ENCODE measurements around the gene MYCBPAP. TPM values are rescaled to one million over a fixed set of nuclear protein-coding genes. Genes with fewer than 3 reads are reported as not detected.

MYCBPAP gene, protein sequence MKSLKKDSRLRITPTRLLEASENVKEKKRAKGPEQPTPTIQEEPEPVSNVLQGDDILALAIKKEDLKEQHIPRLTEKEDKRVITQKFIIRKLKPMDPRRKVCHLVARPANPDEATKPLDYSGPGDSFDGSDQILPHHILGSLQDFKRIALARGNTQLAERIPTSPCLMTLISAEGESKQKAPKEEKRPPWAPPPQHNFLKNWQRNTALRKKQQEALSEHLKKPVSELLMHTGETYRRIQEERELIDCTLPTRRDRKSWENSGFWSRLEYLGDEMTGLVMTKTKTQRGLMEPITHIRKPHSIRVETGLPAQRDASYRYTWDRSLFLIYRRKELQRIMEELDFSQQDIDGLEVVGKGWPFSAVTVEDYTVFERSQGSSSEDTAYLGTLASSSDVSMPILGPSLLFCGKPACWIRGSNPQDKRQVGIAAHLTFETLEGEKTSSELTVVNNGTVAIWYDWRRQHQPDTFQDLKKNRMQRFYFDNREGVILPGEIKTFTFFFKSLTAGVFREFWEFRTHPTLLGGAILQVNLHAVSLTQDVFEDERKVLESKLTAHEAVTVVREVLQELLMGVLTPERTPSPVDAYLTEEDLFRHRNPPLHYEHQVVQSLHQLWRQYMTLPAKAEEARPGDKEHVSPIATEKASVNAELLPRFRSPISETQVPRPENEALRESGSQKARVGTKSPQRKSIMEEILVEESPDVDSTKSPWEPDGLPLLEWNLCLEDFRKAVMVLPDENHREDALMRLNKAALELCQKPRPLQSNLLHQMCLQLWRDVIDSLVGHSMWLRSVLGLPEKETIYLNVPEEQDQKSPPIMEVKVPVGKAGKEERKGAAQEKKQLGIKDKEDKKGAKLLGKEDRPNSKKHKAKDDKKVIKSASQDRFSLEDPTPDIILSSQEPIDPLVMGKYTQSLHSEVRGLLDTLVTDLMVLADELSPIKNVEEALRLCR
- 0.67 and 2.3 TPM in 2 replicates for total RNA-seq

DNA sequence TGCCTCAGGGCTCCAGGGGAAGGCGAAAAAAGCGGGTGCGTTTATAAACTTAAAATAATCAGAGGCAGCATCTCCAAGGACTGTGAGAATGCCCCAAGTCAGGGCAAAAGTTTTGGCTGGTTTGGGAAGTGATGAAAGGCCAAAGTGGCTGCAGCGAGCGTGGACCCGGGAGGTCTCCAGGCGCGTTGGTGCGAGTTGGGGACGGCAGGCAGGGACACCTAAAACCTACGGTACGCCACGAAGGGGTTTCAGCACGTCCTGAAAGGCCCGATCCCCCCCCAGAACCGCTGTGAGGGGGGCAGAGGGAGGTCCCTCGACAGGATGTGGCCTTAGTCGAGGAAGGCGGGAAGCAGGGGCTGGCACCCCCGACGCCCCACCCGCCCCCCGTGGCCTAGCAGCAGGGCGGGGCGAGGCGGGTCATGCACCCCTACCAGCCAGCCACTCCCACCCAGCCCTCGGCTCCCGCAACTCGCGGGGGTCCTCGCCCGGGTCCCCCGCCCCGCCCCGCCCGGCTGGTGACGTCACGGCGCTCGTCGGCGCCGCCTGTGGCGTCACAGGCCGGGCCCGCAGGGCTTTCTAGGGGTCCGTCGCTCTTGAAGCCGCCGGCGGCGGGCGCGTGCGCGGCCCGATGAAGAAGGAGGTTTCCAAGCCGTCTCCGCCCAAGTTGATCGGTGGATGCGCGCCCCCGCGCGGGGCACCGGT lies at the start of gene MYCBPAP:
Gene MYCBPAP (plus strand): TSS at position 569 of the 702 bp plus-strand sequence. CDS start 236 bp downstream, outside the sequence.

DNA sequence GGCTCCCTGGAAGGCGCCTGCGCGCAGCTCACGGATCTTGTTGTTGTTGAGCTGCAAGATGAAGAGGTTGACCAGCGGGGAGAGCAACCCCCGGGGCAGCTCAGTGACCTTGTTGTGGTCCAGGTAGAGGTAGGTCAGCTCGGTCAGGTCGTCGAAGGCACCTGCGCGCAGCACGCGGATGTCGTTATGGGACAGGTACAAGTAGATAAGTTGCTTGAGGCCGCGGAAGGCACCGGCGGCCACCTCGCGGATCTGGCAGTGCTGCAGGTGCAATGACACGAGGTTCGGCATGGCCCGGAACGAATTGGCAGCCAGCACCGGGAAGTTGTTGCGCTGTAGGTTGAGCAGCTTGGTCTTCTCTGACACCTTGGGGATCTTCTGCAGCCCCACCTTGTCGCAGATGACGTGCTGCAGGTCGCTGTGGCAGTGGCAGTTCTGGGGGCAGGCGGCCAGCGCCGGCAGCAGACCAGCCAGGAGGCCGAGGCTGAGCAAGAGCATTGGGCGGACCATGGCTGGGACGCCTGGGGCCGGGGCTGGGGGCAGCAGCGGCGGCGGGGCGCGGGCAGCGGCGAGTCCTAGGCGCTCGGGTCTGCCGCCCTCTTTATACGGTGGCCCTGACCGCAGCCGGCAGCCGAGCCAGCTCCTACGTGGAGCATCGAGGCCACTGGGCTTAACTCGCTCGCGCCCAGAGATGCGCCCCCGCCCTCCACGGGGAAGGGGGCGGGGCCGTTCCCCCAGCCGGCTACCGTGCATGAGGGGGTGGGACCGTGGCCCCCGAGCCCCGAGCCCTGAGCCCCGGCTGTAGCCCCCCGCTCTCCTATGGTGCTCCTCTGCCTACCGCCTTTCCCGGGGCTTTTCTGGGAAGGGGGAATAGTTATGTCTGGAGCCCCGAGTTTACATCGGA lies 39.7 kb upstream of the MYCBPAP start, which contains the start of gene CHAD:
Gene CHAD (minus strand): TSS at position 577 of the 904 bp plus-strand sequence. CDS start 67 bp downstream, at position 510.

DNA sequence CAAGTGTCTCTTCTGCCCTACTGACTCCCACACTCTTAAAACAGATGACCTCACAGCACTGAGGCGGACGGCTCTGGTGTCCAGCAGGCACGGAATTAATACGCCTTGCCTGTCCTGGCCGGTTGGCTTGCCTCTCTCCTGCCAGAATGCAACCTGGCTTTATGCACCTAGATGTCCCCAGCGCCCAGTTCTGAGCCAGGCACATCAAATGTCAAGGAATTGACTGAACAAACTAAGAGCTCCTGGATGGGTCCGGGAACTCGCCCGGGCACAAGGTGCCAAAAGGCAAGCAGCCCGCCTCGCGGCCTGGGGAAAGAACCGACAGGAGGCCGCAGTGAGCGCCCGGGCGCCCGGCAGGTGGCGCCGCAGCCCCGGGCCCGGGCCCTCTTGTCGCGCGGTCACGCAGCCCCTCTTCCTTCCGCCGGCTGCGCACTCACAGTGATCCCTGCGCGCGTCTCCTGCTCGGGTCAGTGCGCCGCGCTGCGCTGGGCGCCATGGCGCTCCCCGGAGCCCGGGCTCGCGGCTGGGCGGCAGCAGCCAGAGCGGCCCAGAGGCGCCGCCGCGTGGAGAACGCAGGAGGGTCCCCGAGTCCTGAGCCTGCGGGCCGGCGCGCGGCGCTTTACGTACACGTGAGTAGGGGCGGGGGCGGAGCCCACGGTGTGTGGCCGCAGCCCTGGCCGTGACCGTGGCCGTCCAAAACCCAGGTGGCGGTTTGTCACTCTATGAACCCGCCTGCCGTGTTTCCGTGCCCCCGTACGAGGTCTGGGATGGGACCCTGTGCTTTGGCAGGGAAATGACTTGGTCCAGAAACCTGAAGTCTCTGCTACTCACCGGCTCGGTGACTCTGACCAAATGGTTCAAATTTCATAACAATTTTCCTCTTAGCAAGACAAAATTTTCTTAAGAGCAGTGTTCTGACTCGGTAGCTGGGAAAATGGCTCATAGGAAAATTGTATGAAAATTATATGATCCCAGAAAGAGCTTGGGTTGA lies 29.6 kb upstream of the MYCBPAP start, which contains the start of gene RSAD1:
Gene RSAD1 (plus strand): TSS at position 470 of the 991 bp plus-strand sequence. CDS start 25 bp downstream, at position 495.

DNA sequence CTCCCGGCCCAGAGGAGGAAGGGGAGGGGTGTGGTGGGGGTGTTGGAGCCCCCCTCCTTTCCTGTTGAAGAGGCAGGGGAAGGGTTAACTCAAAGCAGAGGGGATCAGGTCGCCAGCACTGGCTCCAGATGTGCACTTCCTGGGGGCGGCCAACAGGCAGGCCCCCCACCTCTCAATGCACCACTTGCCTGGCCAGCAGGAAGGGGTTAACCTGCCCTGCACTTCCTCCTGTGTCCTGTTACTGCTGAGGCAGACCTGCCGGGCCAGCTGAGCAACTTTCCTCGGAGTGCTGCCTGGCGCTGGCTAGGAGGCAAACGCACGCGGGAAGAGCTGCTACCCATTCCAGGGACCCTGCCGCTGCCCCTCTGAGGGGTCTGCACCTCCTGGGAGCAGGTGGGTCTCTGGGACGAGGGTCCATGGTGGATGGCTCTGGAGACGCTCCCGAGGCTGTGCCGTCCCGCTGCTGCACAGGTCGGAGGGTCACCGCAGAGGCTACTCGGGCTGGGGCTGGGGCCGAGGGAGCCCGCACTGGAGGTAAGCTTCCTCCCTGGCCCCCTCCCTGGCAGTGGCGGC lies 24.3 kb downstream of the MYCBPAP start, which contains the start of gene EPN3:
Gene EPN3 (plus strand): TSS at position 284 of the 573 bp plus-strand sequence. CDS start 3,822 bp downstream, outside the sequence.

DNA sequence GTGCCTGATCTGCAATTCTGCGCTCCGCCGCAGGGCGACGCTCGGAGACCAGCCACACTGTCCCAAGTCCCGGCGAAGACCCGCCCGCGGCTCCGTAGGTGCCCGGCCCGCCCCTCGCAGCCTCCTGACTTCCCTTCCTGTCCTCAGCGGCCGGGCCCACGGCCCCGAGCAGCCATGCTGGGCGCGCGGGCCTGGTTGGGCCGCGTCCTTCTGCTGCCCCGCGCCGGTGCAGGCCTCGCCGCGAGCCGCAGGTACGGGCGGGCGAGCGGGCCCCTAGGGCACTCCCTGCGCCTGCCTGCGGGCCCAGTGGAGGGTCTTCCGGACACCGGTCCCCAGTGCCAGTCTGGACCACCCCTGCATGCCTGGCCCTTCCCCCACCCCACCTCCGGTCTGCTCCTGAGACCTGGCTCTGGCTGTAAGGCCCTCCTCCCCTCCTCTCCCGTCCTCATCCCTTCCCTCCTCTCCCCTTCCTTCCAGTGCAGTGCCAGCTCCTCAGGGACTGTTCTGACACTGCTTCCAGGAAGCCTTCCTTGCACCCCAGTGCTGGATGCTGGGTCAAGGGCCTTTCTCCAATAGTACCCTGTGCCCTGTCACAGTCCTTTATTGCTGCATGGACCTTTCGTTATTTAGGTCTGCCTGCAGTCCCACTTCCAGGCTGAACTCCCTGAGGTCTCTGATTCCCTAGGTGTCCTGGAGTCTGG lies 38.9 kb downstream of the MYCBPAP start, which contains the start of gene SPATA20:
Gene SPATA20 (plus strand): TSS at position 140 of the 701 bp plus-strand sequence. CDS start 35 bp downstream, at position 175.

DNA sequence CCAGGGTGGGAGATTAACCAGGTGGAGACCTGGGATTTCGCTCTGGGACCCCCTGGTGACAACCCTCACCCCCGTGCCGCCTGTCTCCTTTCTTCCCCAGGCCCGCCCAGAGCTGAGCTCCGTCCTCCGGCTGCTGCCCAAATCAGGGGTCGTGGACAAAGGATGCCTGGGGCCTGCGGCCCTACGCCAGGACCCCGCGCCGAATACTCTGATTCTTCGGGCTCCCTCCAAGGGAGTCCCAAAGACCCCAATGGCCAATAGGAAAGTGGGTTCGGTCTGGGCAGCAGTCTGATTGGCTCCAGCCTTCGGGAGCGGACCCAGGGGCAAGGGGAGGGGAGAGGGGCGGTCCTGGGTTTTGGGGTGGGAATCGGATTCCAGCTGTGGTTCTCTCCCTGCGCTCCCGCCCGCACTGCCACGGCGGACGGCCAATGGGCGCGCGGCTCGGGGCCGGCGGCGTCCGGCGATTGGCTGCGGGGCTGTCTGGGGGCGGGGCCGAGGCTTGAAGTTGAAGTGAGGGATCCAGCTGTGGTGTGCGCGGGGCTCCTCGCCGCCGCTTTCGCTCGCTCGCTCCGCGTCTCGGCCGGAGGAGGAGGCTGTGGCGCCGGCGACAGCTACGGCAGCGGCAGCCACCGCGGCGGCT lies 52.1 kb downstream of the MYCBPAP start, which contains the start of gene CACNA1G:
Gene CACNA1G (plus strand): TSS at position 531 of the 640 bp plus-strand sequence. CDS start 745 bp downstream, outside the sequence.

Other genes starting within 250 kb of the MYCBPAP start
- gene TMEM92, start 234.0 kb upstream of the MYCBPAP start, total RNA-seq = 0.05 and 0.07 TPM in 2 replicates
- gene XYLT2, start 162.3 kb upstream of the MYCBPAP start, total RNA-seq = 33.5 and 38.4 TPM in 2 replicates
- gene MRPL27, start 135.3 kb upstream of the MYCBPAP start, total RNA-seq = 88.2 and 110 TPM in 2 replicates
- gene EME1, start 135.2 kb upstream of the MYCBPAP start, total RNA-seq = 4.9 and 8.3 TPM in 2 replicates
- gene LRRC59, start 110.9 kb upstream of the MYCBPAP start, total RNA-seq = 212 and 225 TPM in 2 replicates
- gene ACSF2, start 82.2 kb upstream of the MYCBPAP start, total RNA-seq = 11.0 and 15.7 TPM in 2 replicates
- gene CHAD, start 39.6 kb upstream of the MYCBPAP start, total RNA-seq = not detected in 2 replicates
- gene RSAD1, start 29.6 kb upstream of the MYCBPAP start, total RNA-seq = 21.6 and 21.8 TPM in 2 replicates
- 0.10 and 0.13 TPM in 2 replicates for gene EPN3, start 24.3 kb downstream of the MYCBPAP start, total RNA-seq
- 63.4 and 103 TPM in 2 replicates for gene SPATA20, start 38.7 kb downstream of the MYCBPAP start, total RNA-seq
- not detected in 2 replicates for gene CACNA1G, start 52.3 kb downstream of the MYCBPAP start, total RNA-seq
- 0.64 and 1.2 TPM in 2 replicates for gene ABCC3, start 126.4 kb downstream of the MYCBPAP start, total RNA-seq
- gene ANKRD40, start 199.5 kb downstream of the MYCBPAP start, total RNA-seq = 41.3 and 41.8 TPM in 2 replicates
- gene LUC7L3, start 211.2 kb downstream of the MYCBPAP start, total RNA-seq = 19.7 and 31.1 TPM in 2 replicates

Data from mammary microvascular endothelial cell (primary cell).